Epithelial cell of esophagus (primary cell): Measurements from ENCODE around the gene CELF1.

Source experiments
- DNase-seq: peaks from one replicate; pipeline ENCODE4 v3.0.0; 2010; ENCODE audit warnings: low read depth
- H3K4me3 ChIP-seq: 2 replicates; pipeline ENCODE4 v1.5.1; 2011; ENCODE audit warnings: mild to moderate bottlenecking, low read length, control low read depth
- CTCF ChIP-seq: IDR thresholded peaks from 2 replicates; pipeline ENCODE4 v1.5.1; 2011; ENCODE audit warnings: low read depth, mild to moderate bottlenecking, low read length, control low read depth, inconsistent platforms; ENCODE audit not compliant: insufficient read depth; ENCODE audit errors: missing control alignments

Gene CELF1

GRCh38 chr11:47434011-47434786 lies 118.7 kb downstream of the CELF1 start:
- no peak for DNase-seq

DNA sequence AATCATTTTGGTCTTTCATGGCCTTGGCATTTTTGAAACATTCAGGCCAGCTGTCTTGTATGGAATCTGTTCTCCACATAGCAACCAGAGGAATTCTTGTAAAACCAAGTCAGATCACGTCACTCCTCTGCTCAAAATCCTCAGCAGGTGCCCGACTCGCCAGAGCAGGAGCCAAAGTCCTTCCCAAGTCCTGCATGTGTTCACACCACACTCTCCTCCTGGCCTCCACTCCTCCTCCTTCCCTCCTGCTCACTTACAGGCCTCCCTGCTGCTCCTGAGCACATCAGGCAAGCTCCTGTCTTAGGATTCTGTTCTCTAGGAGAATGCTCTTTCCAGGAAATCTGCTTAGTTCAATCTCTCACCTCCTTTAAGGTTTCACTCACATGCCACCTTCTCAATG lies 119.8 kb downstream of the CELF1 start:
- no peak for TF ChIP-seq CTCF
- no peak for DNase-seq
- no peak overlapping the region for H3K4me3 ChIP-seq

More at GRCh38 chr11:47434011-47434786, 118.7 kb downstream of the CELF1 start:
- TF ChIP-seq CTCF = no peak
- no peak overlapping the region for H3K4me3 ChIP-seq

DNA sequence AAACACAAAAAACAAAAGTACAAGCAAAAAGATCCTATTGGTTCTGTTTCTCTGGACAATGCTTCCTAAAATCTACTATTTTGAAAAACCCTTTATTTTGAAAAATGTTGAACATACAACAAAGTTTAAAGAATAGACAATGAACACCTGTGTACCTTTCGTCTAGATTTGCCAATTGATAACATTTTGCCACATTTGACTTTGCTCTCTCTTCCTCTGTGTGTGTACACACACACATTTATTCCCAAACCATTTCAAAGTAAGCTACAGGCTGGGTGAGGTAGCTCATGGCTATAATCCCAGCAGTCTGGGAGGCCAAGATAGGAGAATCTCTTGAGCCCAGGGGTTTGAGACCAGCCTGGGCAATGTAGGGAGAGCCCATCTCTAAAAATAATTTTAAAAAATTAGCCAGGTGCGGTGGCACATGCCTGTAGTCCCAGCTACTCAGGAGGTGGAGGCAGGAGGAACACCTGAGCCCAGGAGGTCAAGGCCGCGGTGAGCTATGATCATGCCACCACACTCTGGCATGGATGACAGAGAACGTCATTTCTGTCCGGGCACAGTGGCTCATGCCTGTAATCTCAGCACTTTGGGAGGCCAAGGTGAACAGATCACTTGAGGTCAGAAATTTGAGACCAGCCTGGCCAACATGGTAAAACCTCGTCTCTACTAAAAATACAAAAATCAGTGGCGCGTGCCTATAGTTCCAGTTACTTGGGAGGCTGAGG lies 121.4 kb downstream of the CELF1 start:
- H3K4me3 ChIP-seq = no peak overlapping the region
- TF ChIP-seq CTCF = no peak
- no peak for DNase-seq

- H3K4me3 ChIP-seq = no peak overlapping the region
- TF ChIP-seq CTCF = no peak
- no peak for DNase-seq
Measured at GRCh38 chr11:47430524-47430923, 122.4 kb downstream of the CELF1 start.

DNA sequence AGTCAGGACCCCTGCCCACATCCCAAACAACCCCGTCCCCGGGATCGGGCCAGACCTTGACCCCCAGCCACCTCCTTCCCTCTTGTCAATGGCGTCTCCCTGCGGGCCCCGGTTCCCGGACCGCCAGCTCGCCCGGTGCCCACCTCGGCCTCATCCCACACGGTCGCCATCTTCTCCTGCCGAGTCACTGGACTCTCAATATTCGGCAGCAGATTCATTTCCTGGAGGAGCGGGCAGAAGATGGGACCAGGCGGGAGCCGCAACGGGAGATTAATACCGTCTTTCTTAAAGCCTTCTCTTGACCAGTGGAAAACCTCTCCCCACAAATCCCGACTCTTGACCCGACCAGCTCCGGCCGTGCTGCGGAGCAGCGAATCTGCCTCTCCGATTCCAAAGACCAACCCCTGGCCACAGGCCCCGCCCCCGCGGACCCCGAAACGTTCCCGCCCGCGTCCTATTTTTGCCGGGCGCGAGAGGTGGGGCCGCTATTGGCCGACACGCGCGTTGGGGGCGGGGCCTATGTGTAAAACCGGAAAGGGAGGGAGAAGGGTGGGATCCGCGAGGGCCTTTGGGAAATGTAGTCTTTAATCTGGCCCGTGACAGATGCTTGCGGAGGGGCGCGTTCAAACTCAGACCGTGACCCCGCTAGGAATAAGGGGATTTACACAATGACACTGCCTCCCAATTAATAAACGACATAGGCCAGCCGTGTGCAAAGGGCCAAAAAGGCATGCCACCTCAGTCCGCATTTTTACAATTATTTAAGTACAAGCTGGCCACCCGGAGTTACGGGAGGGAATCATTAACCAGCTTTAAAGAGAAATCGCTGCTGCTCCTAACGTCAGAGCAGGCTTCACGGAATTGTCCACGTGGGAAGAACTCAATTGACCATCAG lies 126.6 kb downstream of the CELF1 start, which contains the start of gene PSMC3:
PSMC3 (minus strand) TSS at position 378 of the 895 bp plus-strand sequence; CDS start at position 218, 160 bp downstream.
- H3K4me3 ChIP-seq = peak within 1 kb of the TSS; percentile 98
- DNase-seq = peak; percentile 97
- TF ChIP-seq CTCF = no peak

- no peak for DNase-seq
- no peak for TF ChIP-seq CTCF
- H3K4me3 ChIP-seq = peak overlapping the region; percentile 98
Measured at GRCh38 chr11:47425611-47426010, 127.3 kb downstream of the CELF1 start.
